DND-41 (cell line): ENCODE measurements around the gene CDKN1C.

Experiments used
- EZH2 ChIP-seq: IDR thresholded peaks from 3 replicates; pipeline ENCODE4 v1.6.1; 2012; ENCODE audit warnings: borderline replicate concordance, low read depth, mild to moderate bottlenecking, moderate library complexity, low read length, inconsistent platforms; ENCODE audit not compliant: severe bottlenecking
- TF ChIP-seq, protein P1 (sequence below): IDR thresholded peaks from 2 replicates; pipeline ENCODE4 v1.5.1; 2012; ENCODE audit warnings: borderline replicate concordance, low read length, moderate library complexity, mild to moderate bottlenecking; ENCODE audit not compliant: poor library complexity, severe bottlenecking; ENCODE audit errors: extremely low read depth

DNA sequence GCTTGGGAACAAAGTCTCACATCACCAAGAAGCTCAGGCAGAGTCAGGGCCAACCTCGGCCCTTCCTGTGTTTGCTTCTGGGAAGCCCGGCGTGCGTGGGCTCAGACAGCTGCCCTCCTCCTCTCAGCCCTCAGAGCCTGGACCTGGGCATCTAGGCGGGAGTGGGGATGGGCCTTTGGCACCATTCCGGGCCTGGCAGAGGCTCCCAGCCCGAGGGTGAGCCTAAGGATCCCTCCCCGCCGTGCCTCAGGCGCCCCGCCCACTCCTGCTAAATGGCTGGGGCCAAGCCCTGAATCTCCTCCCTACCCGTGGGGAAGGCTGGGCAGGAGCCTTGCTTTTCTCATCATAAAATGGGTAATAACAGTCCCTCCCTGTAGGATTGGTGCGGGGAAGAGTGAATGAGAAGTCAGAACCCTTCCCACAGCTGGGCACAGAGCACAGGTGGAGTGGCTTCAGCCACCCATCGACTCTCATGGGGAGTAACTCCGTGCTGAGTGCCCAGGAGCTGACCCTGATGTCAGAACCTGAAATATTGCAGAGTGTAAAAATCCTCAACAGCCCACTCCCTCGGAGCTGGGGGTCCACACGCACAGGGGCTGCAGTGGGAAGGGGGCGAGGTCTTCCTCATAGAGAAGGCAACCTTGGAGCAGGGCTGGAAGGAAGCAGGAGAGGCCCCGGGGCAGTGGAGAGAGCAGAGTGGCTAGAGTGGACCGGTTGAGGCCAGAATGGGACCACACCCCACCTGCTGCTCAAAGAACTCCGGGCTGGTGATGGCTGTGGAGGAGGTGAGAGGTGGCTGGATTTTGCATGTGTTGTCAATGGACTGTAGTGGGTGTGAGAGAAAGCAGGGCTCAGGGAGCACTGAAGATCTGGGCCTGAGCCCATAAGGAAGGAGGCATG, 18.8 kb upstream of the CDKN1C start:
- TF ChIP-seq EZH2 = no peak
- TF ChIP-seq, protein P1, sequence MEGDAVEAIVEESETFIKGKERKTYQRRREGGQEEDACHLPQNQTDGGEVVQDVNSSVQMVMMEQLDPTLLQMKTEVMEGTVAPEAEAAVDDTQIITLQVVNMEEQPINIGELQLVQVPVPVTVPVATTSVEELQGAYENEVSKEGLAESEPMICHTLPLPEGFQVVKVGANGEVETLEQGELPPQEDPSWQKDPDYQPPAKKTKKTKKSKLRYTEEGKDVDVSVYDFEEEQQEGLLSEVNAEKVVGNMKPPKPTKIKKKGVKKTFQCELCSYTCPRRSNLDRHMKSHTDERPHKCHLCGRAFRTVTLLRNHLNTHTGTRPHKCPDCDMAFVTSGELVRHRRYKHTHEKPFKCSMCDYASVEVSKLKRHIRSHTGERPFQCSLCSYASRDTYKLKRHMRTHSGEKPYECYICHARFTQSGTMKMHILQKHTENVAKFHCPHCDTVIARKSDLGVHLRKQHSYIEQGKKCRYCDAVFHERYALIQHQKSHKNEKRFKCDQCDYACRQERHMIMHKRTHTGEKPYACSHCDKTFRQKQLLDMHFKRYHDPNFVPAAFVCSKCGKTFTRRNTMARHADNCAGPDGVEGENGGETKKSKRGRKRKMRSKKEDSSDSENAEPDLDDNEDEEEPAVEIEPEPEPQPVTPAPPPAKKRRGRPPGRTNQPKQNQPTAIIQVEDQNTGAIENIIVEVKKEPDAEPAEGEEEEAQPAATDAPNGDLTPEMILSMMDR = no peak
